Cardiac muscle cell (in vitro differentiated cells and primary cell): ENCODE results near the gene WDR88. TPM values are rescaled to one million over a fixed set of nuclear protein-coding genes. Genes with fewer than 3 reads are reported as not detected.
A peak's percentile ranks its signal among the peaks of the same experiment; 100 is the strongest.
"Not testable (repeated sequence)": the region's sequence is repeated elsewhere in the genome, so short reads cannot be mapped to it uniquely, and the experiment has no call there.

Experiments
- DNase-seq, 2 donors: peaks; one replicate each; pipeline versions ENCODE4 v3.0.0 to v3.0.0-alpha.2; 2010 to 2017; ENCODE audit warnings: low read depth in 1 of 2, low spot score in 1 of 2
- H3K27ac ChIP-seq: fragments of 200-600 bp; sonication (generic); 2 replicates; pipeline ENCODE4 v1.5.1; 2016
- H3K27me3 ChIP-seq: fragments of 200-600 bp; sonication (generic); 2 replicates; pipeline ENCODE4 v1.6.0; 2016; ENCODE audit warnings: control low read depth
- H3K36me3 ChIP-seq: fragments of 200-600 bp; sonication (generic); 2 replicates; pipeline ENCODE4 v1.5.1; 2016; ENCODE audit warnings: control low read depth
- H3K4me1 ChIP-seq: fragments of 200-600 bp; sonication (generic); 2 replicates; pipeline ENCODE4 v1.8.1; 2017; ENCODE audit warnings: low read depth, mild to moderate bottlenecking, mixed run types
- H3K4me3 ChIP-seq: fragments of 200-600 bp; sonication (generic); 2 replicates; pipeline ENCODE4 v1.5.1; 2016; ENCODE audit warnings: mild to moderate bottlenecking
- H3K9me3 ChIP-seq: fragments of 200-600 bp; sonication (generic); 2 replicates; pipeline ENCODE4 v1.5.1; 2017; ENCODE audit warnings: low read depth, mild to moderate bottlenecking, control low read depth
- CTCF ChIP-seq: IDR thresholded peaks from 2 replicates; pipeline ENCODE4 v1.5.1; 2012; ENCODE audit warnings: low read depth, mild to moderate bottlenecking, low read length
- polyA plus RNA-seq: library from polyadenylated mRNA; unstranded; fragments of >200 nt; fragmentation: Nextera tagmentation; extraction: Ambion mirVana; gene quantifications from 2 replicates; pipeline ENCODE4 v1.2.1, GENCODE V29; 2016
- total RNA-seq: library from RNA; depleted of rRNA; stranded (reverse); fragments of >200 nt; gene quantifications from 2 replicates; pipeline ENCODE4 v1.2.3, GENCODE V29; 2016

Gene WDR88
- total and polyA plus RNA-seq, 2 experiments from 2014 or later, result 0.78 TPM; not detected in 1

GRCh38 chr19:33117501-33117900 lies 14.4 kb upstream of the WDR88 start:
- Histone ChIP-seq H3K27ac (no peak overlapping the region), H3K4me3 (no peak overlapping the region), H3K27me3 (no peaks in the 10 kb centered on the region), H3K36me3 (peaks cover 31% of the 10 kb centered on the region), H3K9me3 (no peaks in the 10 kb centered on the region), H3K4me1 (no peaks in the 10 kb centered on the region)
- no peak for DNase-seq
- TF ChIP-seq CTCF, result no peak

- Histone ChIP-seq H3K4me1 (no peaks in the 10 kb centered on the region), H3K36me3 (peaks cover 25% of the 10 kb centered on the region), H3K27ac (no peak overlapping the region), H3K27me3 (no peaks in the 10 kb centered on the region), H3K4me3 (no peak overlapping the region), H3K9me3 (no peaks in the 10 kb centered on the region)
- TF ChIP-seq CTCF, result no peak
- DNase-seq, result no peak
Observed at GRCh38 chr19:33118643-33119042, 13.3 kb upstream of the WDR88 start.

GRCh38 chr19:33124207-33125098 lies 7.5 kb upstream of the WDR88 start:
- H3K27ac ChIP-seq, result peak overlapping the region; percentile 22
- H3K36me3 ChIP-seq, result peaks cover 17% of the 10 kb centered on the region
- DNase-seq, result no peak
- TF ChIP-seq CTCF, result no peak
- no peak overlapping the region for H3K4me3 ChIP-seq
- H3K27me3 ChIP-seq, result no peaks in the 10 kb centered on the region
- H3K4me1 ChIP-seq, result no peaks in the 10 kb centered on the region
- H3K9me3 ChIP-seq, result no peaks in the 10 kb centered on the region

- Histone ChIP-seq H3K4me1 (no peaks in the 10 kb centered on the region), H3K4me3 (no peak overlapping the region), H3K27me3 (no peaks in the 10 kb centered on the region), H3K9me3 (no peaks in the 10 kb centered on the region), H3K36me3 (peaks cover 17% of the 10 kb centered on the region), H3K27ac (no peak overlapping the region)
- DNase-seq, result peak; percentile 69 to 77
- TF ChIP-seq CTCF, result peak; percentile 85
Observed at GRCh38 chr19:33125929-33126388, 6.0 kb upstream of the WDR88 start.

- H3K27me3 ChIP-seq, H3K4me3 ChIP-seq, DNase-seq, H3K27ac ChIP-seq, H3K4me1 ChIP-seq, H3K9me3 ChIP-seq: not testable (repeated sequence)
- H3K36me3 ChIP-seq, result peaks cover 14% of the 10 kb centered on the region
Observed at GRCh38 chr19:33126712-33127111, 5.2 kb upstream of the WDR88 start.

GRCh38 chr19:33129901-33130300 lies 2.0 kb upstream of the WDR88 start:
- no peaks in the 10 kb centered on the region for H3K27me3 ChIP-seq
- DNase-seq, result no peak
- H3K27ac ChIP-seq, result no peak overlapping the region
- no peak overlapping the region for H3K4me3 ChIP-seq
- H3K36me3 ChIP-seq, result peaks cover 14% of the 10 kb centered on the region
- TF ChIP-seq CTCF, result no peak
- no peaks in the 10 kb centered on the region for H3K9me3 ChIP-seq
- no peaks in the 10 kb centered on the region for H3K4me1 ChIP-seq
